PC-3 (cell line): ENCODE data around the gene CFAP20DC. TPM values are rescaled to one million over a fixed set of nuclear protein-coding genes. Genes with fewer than 3 reads are reported as not detected.

Experiments used
- ATAC-seq: fragments of 200-7000 bp; cut with Tn5 transposase; 2 replicates; pipeline ENCODE4 v1.9.1; 2020; ENCODE audit warnings: mild to moderate bottlenecking, moderate library complexity
- BruUV-seq: library from RNA; stranded (reverse); fragments of 400-500 nt; replicated peaks from 2 replicates; lab custom pipeline; 2021; lab: Mats Ljungman, UMichigan
- CTCF ChIA-PET: fragments of 300-600 bp; sonication (Branson Sonifier 250); formaldehyde crosslinking; loops from one replicate; lab custom pipeline; 2022; ENCODE audit warnings: antibody characterized with exemption; lab: Charles Lee
- POLR2A ChIA-PET: fragments of 300-600 bp; sonication (Branson Sonifier 250); formaldehyde crosslinking; loops from one replicate; lab custom pipeline; 2022; ENCODE audit warnings: antibody characterized with exemption; ENCODE audit not compliant: unreplicated experiment; lab: Charles Lee
- DNase-seq: peaks from one replicate; pipeline ENCODE4 v3.0.0-alpha.2; 2015
- H2AFZ ChIP-seq: fragments of 300-600 bp; sonication (generic); 2 replicates; pipeline ENCODE4 v1.6.0; 2016; ENCODE audit warnings: antibody characterized with exemption, low read length
- H3F3A ChIP-seq: fragments of 300-600 bp; sonication (generic); one replicate; pipeline ENCODE4 v1.6.0; 2017; ENCODE audit warnings: antibody characterized with exemption, low read length, control low read depth, mild to moderate bottlenecking; ENCODE audit not compliant: unreplicated experiment
- H3K27ac ChIP-seq: fragments of 300-600 bp; sonication (generic); 2 replicates; pipeline ENCODE4 v1.5.1; 2016; ENCODE audit warnings: mild to moderate bottlenecking, low read length
- H3K27me3 ChIP-seq: fragments of 300-600 bp; sonication (generic); 2 replicates; pipeline ENCODE4 v1.6.1; 2016; ENCODE audit warnings: low read length, mixed read lengths
- H3K36me3 ChIP-seq: fragments of 300-600 bp; sonication (generic); 2 replicates; pipeline ENCODE4 v1.6.1; 2016; ENCODE audit warnings: low read depth, mixed run types, low read length, mixed read lengths
- H3K4me1 ChIP-seq: fragments of 300-600 bp; sonication (generic); 2 replicates; pipeline ENCODE4 v1.5.1; 2016; ENCODE audit warnings: low read length; ENCODE audit not compliant: insufficient read depth
- H3K4me2 ChIP-seq: fragments of 300-600 bp; sonication (generic); 2 replicates; pipeline ENCODE4 v1.6.0; 2016; ENCODE audit warnings: low read length
- H3K4me3 ChIP-seq: fragments of 300-600 bp; sonication (generic); 2 replicates; pipeline ENCODE4 v1.5.1; 2016; ENCODE audit warnings: mild to moderate bottlenecking, low read length, mixed read lengths
- H3K79me2 ChIP-seq: fragments of 300-600 bp; sonication (generic); 2 replicates; pipeline ENCODE4 v1.6.1; 2017; ENCODE audit warnings: low read length, mixed read lengths
- H3K9ac ChIP-seq: fragments of 300-600 bp; sonication (generic); 2 replicates; pipeline ENCODE4 v1.6.0; 2016; ENCODE audit warnings: mild to moderate bottlenecking, low read length
- H3K9me2 ChIP-seq: fragments of 300-600 bp; sonication (generic); replicated peaks from 2 replicates; pipeline ENCODE4 v1.6.1; 2016; ENCODE audit warnings: mixed run types, low read length, mixed read lengths
- H3K9me3 ChIP-seq: fragments of 300-600 bp; sonication (generic); 2 replicates; pipeline ENCODE4 v1.6.1; 2016; ENCODE audit warnings: low read length, mixed read lengths
- H4K20me1 ChIP-seq: fragments of 300-600 bp; sonication (generic); 2 replicates; pipeline ENCODE4 v1.6.1; 2016; ENCODE audit warnings: low read length, mixed read lengths
- EZH2 ChIP-seq: fragments of 300-600 bp; sonication (generic); IDR thresholded peaks from one replicate; pipeline ENCODE4 v1.6.1; 2017; ENCODE audit warnings: antibody characterized with exemption, mild to moderate bottlenecking, low read length; ENCODE audit not compliant: unreplicated experiment
- EZH2phosphoT487 ChIP-seq: fragments of 300-600 bp; sonication (generic); IDR thresholded peaks from 2 replicates; pipeline ENCODE4 v1.6.1; 2018; ENCODE audit warnings: mild to moderate bottlenecking, antibody characterized with exemption, low read length, borderline replicate concordance
- intact Hi-C: fragments of 100-400 bp; cut with micrococcal nuclease; formaldehyde crosslinking; loops from 2 replicates; pipeline ENCODE4 v1.9.0; 2023
- total RNA-seq: library from RNA; depleted of rRNA; stranded (reverse); fragments of >200 nt; gene quantifications from 2 replicates; pipeline ENCODE4 v1.2.3, GENCODE V29; 2014
- TF ChIP-seq, protein P1 (sequence below): fragments of 300-600 bp; sonication (generic); conservative IDR thresholded peaks from 2 replicates; pipeline ENCODE4 v1.5.1; 2017; ENCODE audit warnings: antibody characterized with exemption, low read depth, mild to moderate bottlenecking, low read length

CFAP20DC gene
- total RNA-seq, 1 experiment from 2014 or later: 15.4 TPM

DNA sequence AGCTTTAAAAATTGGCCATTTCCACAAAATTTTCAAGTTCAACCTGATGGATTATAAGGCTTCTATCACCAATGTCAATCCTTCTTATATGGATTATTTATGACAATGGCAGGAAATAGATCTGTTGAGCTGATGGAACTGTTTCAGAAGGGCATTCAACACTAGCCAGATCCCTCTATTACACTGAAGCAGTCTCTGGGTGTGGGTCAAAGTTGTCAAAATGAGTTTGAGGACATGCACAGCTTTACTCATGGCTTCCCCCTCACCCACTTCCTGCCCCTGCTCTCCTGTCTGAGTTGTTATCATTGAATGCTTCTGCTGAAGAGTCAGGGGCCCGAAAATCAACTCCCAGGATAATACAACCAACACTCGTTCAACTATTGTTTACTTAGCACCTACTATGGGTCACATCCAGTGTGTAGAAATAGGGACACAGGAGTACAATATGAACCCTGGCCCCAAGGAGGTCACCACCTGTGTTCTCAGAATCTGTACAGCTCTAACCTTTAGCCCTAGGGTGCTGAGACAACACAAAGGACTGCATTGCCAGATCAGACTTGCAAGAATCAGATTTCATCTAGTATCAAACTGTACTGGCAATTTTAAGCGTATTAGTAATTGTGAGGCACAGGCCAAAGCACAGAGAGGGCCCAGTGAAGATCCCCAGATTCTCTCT lies 341.6 kb downstream of the CFAP20DC start:
- TF ChIP-seq EZH2 (no peak), EZH2phosphoT487 (no peak)
- TF ChIP-seq, protein P1, sequence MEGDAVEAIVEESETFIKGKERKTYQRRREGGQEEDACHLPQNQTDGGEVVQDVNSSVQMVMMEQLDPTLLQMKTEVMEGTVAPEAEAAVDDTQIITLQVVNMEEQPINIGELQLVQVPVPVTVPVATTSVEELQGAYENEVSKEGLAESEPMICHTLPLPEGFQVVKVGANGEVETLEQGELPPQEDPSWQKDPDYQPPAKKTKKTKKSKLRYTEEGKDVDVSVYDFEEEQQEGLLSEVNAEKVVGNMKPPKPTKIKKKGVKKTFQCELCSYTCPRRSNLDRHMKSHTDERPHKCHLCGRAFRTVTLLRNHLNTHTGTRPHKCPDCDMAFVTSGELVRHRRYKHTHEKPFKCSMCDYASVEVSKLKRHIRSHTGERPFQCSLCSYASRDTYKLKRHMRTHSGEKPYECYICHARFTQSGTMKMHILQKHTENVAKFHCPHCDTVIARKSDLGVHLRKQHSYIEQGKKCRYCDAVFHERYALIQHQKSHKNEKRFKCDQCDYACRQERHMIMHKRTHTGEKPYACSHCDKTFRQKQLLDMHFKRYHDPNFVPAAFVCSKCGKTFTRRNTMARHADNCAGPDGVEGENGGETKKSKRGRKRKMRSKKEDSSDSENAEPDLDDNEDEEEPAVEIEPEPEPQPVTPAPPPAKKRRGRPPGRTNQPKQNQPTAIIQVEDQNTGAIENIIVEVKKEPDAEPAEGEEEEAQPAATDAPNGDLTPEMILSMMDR: no peak
- intact Hi-C loops: no loop called here
- Histone ChIP-seq H3F3A (no peaks in the 10 kb centered on the region), H3K4me2 (no peak overlapping the region), H3K27me3 (no peaks in the 10 kb centered on the region), H4K20me1 (no peaks in the 10 kb centered on the region), H3K9me3 (no peaks in the 10 kb centered on the region), H3K9ac (no peak overlapping the region), H3K79me2 (no peaks in the 10 kb centered on the region), H2AFZ (no peak overlapping the region), H3K9me2 (no peaks in the 10 kb centered on the region), H3K4me1 (no peaks in the 10 kb centered on the region), H3K4me3 (no peak overlapping the region), H3K36me3 (no peaks in the 10 kb centered on the region), H3K27ac (no peak overlapping the region)
- POLR2A ChIA-PET: no interaction called here
- no TSS peak for BruUV-seq
- CTCF ChIA-PET: no interaction called here
- ATAC-seq (no peak), DNase-seq (no peak)

- intact Hi-C loops: no loop called here
- no peak for DNase-seq
- Histone ChIP-seq H3K9ac (no peak overlapping the region), H2AFZ (no peak overlapping the region), H3K27me3 (no peaks in the 10 kb centered on the region), H3K4me2 (no peak overlapping the region), H3K27ac (no peak overlapping the region), H3K9me3 (no peaks in the 10 kb centered on the region), H3K4me3 (no peak overlapping the region), H3K79me2 (no peaks in the 10 kb centered on the region), H4K20me1 (no peaks in the 10 kb centered on the region), H3K4me1 (no peaks in the 10 kb centered on the region), H3F3A (no peaks in the 10 kb centered on the region), H3K36me3 (no peaks in the 10 kb centered on the region), H3K9me2 (no peaks in the 10 kb centered on the region)
- BruUV-seq: no TSS peak
- TF ChIP-seq, protein P1: no peak
- TF ChIP-seq EZH2 (no peak), EZH2phosphoT487 (no peak)
- POLR2A ChIA-PET: no interaction called here
- CTCF ChIA-PET: no interaction called here
- ATAC-seq: no peak
Measured at GRCh38 chr3:58707390-58707930, 342.4 kb downstream of the CFAP20DC start.

- H3K27me3 ChIP-seq: no peaks in the 10 kb centered on the region
- H3K4me1 ChIP-seq: no peaks in the 10 kb centered on the region
- H3K4me2 ChIP-seq: no peak overlapping the region
- H3K79me2 ChIP-seq: no peaks in the 10 kb centered on the region
- DNase-seq (no peak), ATAC-seq (no peak)
- H3K9me3 ChIP-seq: no peaks in the 10 kb centered on the region
- no peak overlapping the region for H3K4me3 ChIP-seq
- no peaks in the 10 kb centered on the region for H3F3A ChIP-seq
- intact Hi-C loops: no loop called here
- no peaks in the 10 kb centered on the region for H4K20me1 ChIP-seq
- CTCF ChIA-PET: no interaction called here
- no peak overlapping the region for H3K9ac ChIP-seq
- no peak overlapping the region for H2AFZ ChIP-seq
- BruUV-seq: no TSS peak
- no peaks in the 10 kb centered on the region for H3K9me2 ChIP-seq
- H3K36me3 ChIP-seq: no peaks in the 10 kb centered on the region
- TF ChIP-seq, protein P1: no peak
- TF ChIP-seq EZH2: no peak
- TF ChIP-seq EZH2phosphoT487: no peak
- H3K27ac ChIP-seq: no peak overlapping the region
- POLR2A ChIA-PET: no interaction called here
Measured at GRCh38 chr3:58706395-58707167, 343.2 kb downstream of the CFAP20DC start.
